HL-60 (cell line): ENCODE results near the gene ATF2.

Experiments
- CTCF ChIP-seq: IDR thresholded peaks from one replicate; pipeline ENCODE4 v1.5.1; 2011; ENCODE audit warnings: low read length, control low read depth, inconsistent platforms; ENCODE audit not compliant: insufficient read depth
- POLR2AphosphoS5 ChIP-seq: IDR thresholded peaks from 2 replicates; pipeline ENCODE4 v1.6.1; 2012; ENCODE audit warnings: low read depth
- REST ChIP-seq: IDR thresholded peaks from 2 replicates; pipeline ENCODE4 v1.6.1; 2012; ENCODE audit warnings: low read depth; ENCODE audit not compliant: insufficient replicate concordance

- no peak for TF ChIP-seq CTCF
- TF ChIP-seq POLR2AphosphoS5, result no peak
- no peak for TF ChIP-seq REST
Measured at GRCh38 chr2:175207741-175208438, 39.9 kb upstream of the ATF2 start.
